Caco-2 (cell line): ENCODE data around the gene DNAH7. TPM values are rescaled to one million over a fixed set of nuclear protein-coding genes. Genes with fewer than 3 reads are reported as not detected.

Experiments
- BruUV-seq: library from RNA; stranded (reverse); fragments of 400-500 nt; replicated peaks from 2 replicates; lab custom pipeline; 2021; lab: Mats Ljungman, UMichigan
- CTCF ChIA-PET: fragments of 300-600 bp; sonication (Branson Sonifier 250); formaldehyde crosslinking; loops from one replicate; lab custom pipeline; 2022; ENCODE audit warnings: antibody characterized with exemption; lab: Charles Lee
- POLR2A ChIA-PET: fragments of 300-600 bp; sonication (Branson Sonifier 250); formaldehyde crosslinking; loops from one replicate; lab custom pipeline; 2022; ENCODE audit warnings: antibody characterized with exemption; lab: Charles Lee
- DNase-seq, 2 experiments: peaks; one replicate each; pipeline versions ENCODE4 v3.0.0 to v3.0.0-alpha.2; 2020 to 2022
- H3K27me3 ChIP-seq: replicated peaks from 2 replicates; pipeline ENCODE4 v1.6.0; 2011; ENCODE audit warnings: low read length; ENCODE audit not compliant: control insufficient read depth, insufficient read depth
- H3K36me3 ChIP-seq: 2 replicates; pipeline ENCODE4 v1.5.1; 2011; ENCODE audit warnings: low read length; ENCODE audit not compliant: control insufficient read depth, insufficient read depth
- H3K4me1 ChIP-seq: fragments of 250-450 bp; sonication (Bioruptor Pico); 2 replicates; pipeline ENCODE4 v1.5.1; 2020; ENCODE audit warnings: mild to moderate bottlenecking
- H3K4me3 ChIP-seq: 2 replicates; pipeline ENCODE4 v1.5.1; 2011; ENCODE audit warnings: low read depth, mild to moderate bottlenecking, control low read depth, low read length
- H3K9me3 ChIP-seq: fragments of 250-450 bp; sonication (Bioruptor Pico); 2 replicates; pipeline ENCODE4 v1.5.1; 2020; ENCODE audit warnings: mild to moderate bottlenecking, moderate library complexity
- H3K27ac Mint-ChIP-seq: one replicate; pipeline ENCODE4 v1.8.0; 2022; ENCODE audit warnings: mixed read lengths; ENCODE audit not compliant: unreplicated experiment
- H3K27me3 Mint-ChIP-seq: one replicate; pipeline ENCODE4 v1.8.0; 2022; ENCODE audit warnings: mixed read lengths; ENCODE audit not compliant: insufficient read depth, unreplicated experiment
- H3K36me3 Mint-ChIP-seq: one replicate; pipeline ENCODE4 v1.8.0; 2022; ENCODE audit warnings: mild to moderate bottlenecking, mixed read lengths; ENCODE audit not compliant: insufficient read depth, unreplicated experiment
- H3K4me1 Mint-ChIP-seq: one replicate; pipeline ENCODE4 v1.8.0; 2022; ENCODE audit warnings: low read depth, mixed read lengths; ENCODE audit not compliant: unreplicated experiment
- H3K4me3 Mint-ChIP-seq: one replicate; pipeline ENCODE4 v1.8.0; 2022; ENCODE audit warnings: mild to moderate bottlenecking, moderate library complexity, mixed read lengths; ENCODE audit not compliant: unreplicated experiment
- H3K9me3 Mint-ChIP-seq: one replicate; pipeline ENCODE4 v1.8.0; 2022; ENCODE audit warnings: mixed read lengths; ENCODE audit not compliant: unreplicated experiment
- CTCF ChIP-seq, 2 experiments: fragments of 200-600 bp in 1 of 2; IDR thresholded peaks; 1 replicate in 1 of 2; 2 replicates in 1 of 2; pipeline versions ENCODE4 v1.5.1 to v1.8.0; 2011 to 2022; ENCODE audit warnings: antibody characterized with exemption in 1 of 2, control low read depth in 1 of 2, inconsistent platforms in 1 of 2, low read depth in 1 of 2, low read length in 1 of 2, mild to moderate bottlenecking in 1 of 2, moderate library complexity in 1 of 2; ENCODE audit not compliant: insufficient read depth in 1 of 2, severe bottlenecking in 1 of 2, unreplicated experiment in 1 of 2
- intact Hi-C: fragments of 100-400 bp; cut with micrococcal nuclease; formaldehyde crosslinking; loops from one replicate; pipeline ENCODE4 v1.10.0; 2022; ENCODE audit not compliant: unreplicated experiment
- total RNA-seq: library from RNA; stranded (reverse); gene quantifications from 2 replicates; pipeline ENCODE4 v1.2.3, GENCODE V29; 2022

Gene DNAH7
- total RNA-seq, 1 experiment from 2014 or later = 0.16 TPM

- Histone ChIP-seq H3K4me1 (no peaks in the 10 kb centered on the region), H3K27me3 (no peaks in the 10 kb centered on the region), H3K9me3 (no peaks in the 10 kb centered on the region), H3K36me3 (no peaks in the 10 kb centered on the region), H3K4me3 (no peak overlapping the region)
- CTCF ChIA-PET = no interaction called here
- Mint-ChIP-seq H3K27ac (no peak overlapping the region), H3K36me3 (no peaks in the 10 kb centered on the region), H3K9me3 (no peaks in the 10 kb centered on the region), H3K27me3 (no peaks in the 10 kb centered on the region), H3K4me3 (no peak overlapping the region), H3K4me1 (peaks cover 11% of the 10 kb centered on the region)
- intact Hi-C loops = no loop called here
- POLR2A ChIA-PET = no interaction called here
- DNase-seq = no peak
- TF ChIP-seq CTCF (IDR thresholded peaks at IDR 0.05; ENCODE audit: insufficient read depth in 1 of 2, low read depth in 1 of 2, low read length in 1 of 2, severe bottlenecking in 1 of 2, unreplicated experiment in 1 of 2) = no peak
- BruUV-seq = no TSS peak
Observed at GRCh38 chr2:195821566-195821932, 247.1 kb downstream of the DNAH7 start.

- intact Hi-C loops = no loop called here
Observed at GRCh38 chr2:195820867-195821565, 247.6 kb downstream of the DNAH7 start.

GRCh38 chr2:195820373-195820772 is 248.3 kb downstream of the DNAH7 start:
- BruUV-seq = no TSS peak
- Mint-ChIP-seq H3K4me1 (peaks cover 11% of the 10 kb centered on the region), H3K9me3 (no peaks in the 10 kb centered on the region), H3K27me3 (no peaks in the 10 kb centered on the region), H3K27ac (no peak overlapping the region), H3K36me3 (no peaks in the 10 kb centered on the region), H3K4me3 (no peak overlapping the region)
- no peaks in the 10 kb centered on the region for H3K4me1 ChIP-seq
- H3K9me3 ChIP-seq = no peaks in the 10 kb centered on the region
- no peak for DNase-seq
- H3K27me3 ChIP-seq = no peaks in the 10 kb centered on the region
- H3K4me3 ChIP-seq = no peak overlapping the region
- ChIA-PET CTCF (no interaction called here), POLR2A (no interaction called here)
- intact Hi-C loops = no loop called here
- no peak for TF ChIP-seq CTCF (IDR thresholded peaks at IDR 0.05; ENCODE audit: insufficient read depth in 1 of 2, low read depth in 1 of 2, low read length in 1 of 2, severe bottlenecking in 1 of 2, unreplicated experiment in 1 of 2)
- H3K36me3 ChIP-seq = no peaks in the 10 kb centered on the region

More at GRCh38 chr2:195820867-195821565, 247.6 kb downstream of the DNAH7 start:
- no peak overlapping the region for H3K4me3 ChIP-seq
- no peaks in the 10 kb centered on the region for H3K4me1 ChIP-seq
- BruUV-seq = no TSS peak
- ChIA-PET CTCF (no interaction called here), POLR2A (no interaction called here)
- DNase-seq = no peak
- no peak overlapping the region for H3K27ac Mint-ChIP-seq
- no peak overlapping the region for H3K4me3 Mint-ChIP-seq
- no peaks in the 10 kb centered on the region for H3K27me3 Mint-ChIP-seq
- H3K27me3 ChIP-seq = no peaks in the 10 kb centered on the region
- H3K36me3 ChIP-seq = no peaks in the 10 kb centered on the region
- no peaks in the 10 kb centered on the region for H3K36me3 Mint-ChIP-seq
- H3K9me3 Mint-ChIP-seq = no peaks in the 10 kb centered on the region
- H3K4me1 Mint-ChIP-seq = peaks cover 11% of the 10 kb centered on the region
- H3K9me3 ChIP-seq = no peaks in the 10 kb centered on the region
- no peak for TF ChIP-seq CTCF (IDR thresholded peaks at IDR 0.05; ENCODE audit: insufficient read depth in 1 of 2, low read depth in 1 of 2, low read length in 1 of 2, severe bottlenecking in 1 of 2, unreplicated experiment in 1 of 2)
